Measurements from ENCODE around the gene ALK.

ALK gene

DNA sequence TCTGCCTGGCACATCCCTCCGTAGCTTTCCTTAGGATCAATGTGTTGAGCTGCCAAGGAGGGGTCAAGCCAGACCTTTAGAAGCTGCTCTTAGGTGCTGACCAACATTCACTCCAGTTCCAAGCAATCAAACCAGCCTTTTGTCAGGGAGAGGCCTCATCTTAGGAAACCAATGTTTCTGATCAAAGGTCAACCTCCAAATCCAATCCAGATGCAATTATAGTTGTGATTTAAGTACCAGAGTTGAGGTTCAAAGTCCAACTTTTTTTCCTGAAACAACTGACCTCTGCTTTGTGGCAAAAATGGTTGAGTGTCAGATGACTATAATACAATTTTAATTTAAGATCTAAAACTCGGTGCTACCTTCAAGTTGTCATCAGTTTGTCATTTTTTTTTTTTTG, 303.4 kb downstream of the ALK start:
- no peak overlapping the region for H3K4me3 ChIP-seq (ENCODE audit: low read length)
- no peaks in the 10 kb centered on the region for H3K9me3 ChIP-seq (ENCODE audit: control insufficient read depth, low read length)
- H3K27me3 ChIP-seq (replicated peaks; ENCODE audit: control insufficient read depth, insufficient read depth, low read length), result no peaks in the 10 kb centered on the region
- no peaks in the 10 kb centered on the region for H3K36me3 ChIP-seq (ENCODE audit: control insufficient read depth, insufficient read depth, low read length, severe bottlenecking)
- H3K4me1 ChIP-seq (ENCODE audit: control insufficient read depth, insufficient read depth, low read length), result peaks cover 9% of the 10 kb centered on the region
- no peak overlapping the region for H3K9ac ChIP-seq (ENCODE audit: low read length)
- DNase-seq (ENCODE audit: low read depth), result no peak

DNA sequence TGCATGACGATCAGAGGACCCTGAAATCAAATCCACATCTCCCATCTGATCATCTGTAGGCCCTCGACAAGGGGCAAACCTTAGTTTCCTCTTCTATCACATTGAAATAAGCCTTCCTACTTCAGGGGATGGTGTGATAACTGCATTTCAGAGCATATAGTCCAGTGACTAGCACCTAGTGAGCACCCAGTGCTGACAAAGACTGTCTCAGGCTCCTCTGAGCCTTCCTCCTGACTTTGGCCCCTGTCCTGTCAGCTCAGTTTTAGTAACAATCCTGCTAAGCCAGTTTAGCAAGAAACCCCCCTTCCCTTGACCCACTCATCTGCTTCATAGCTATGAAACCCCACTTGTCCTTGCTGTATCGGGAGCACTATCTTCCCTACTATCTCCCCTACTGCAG, 304.0 kb downstream of the ALK start:
- Histone ChIP-seq H3K27me3 (replicated peaks; ENCODE audit: control insufficient read depth, insufficient read depth, low read length) (no peaks in the 10 kb centered on the region), H3K9ac (ENCODE audit: low read length) (no peak overlapping the region), H3K9me3 (ENCODE audit: control insufficient read depth, low read length) (no peaks in the 10 kb centered on the region), H3K36me3 (ENCODE audit: control insufficient read depth, insufficient read depth, low read length, severe bottlenecking) (no peaks in the 10 kb centered on the region), H3K4me1 (ENCODE audit: control insufficient read depth, insufficient read depth, low read length) (peaks cover 9% of the 10 kb centered on the region), H3K4me3 (ENCODE audit: low read length) (no peak overlapping the region)
- DNase-seq (ENCODE audit: low read depth), result no peak

DNA sequence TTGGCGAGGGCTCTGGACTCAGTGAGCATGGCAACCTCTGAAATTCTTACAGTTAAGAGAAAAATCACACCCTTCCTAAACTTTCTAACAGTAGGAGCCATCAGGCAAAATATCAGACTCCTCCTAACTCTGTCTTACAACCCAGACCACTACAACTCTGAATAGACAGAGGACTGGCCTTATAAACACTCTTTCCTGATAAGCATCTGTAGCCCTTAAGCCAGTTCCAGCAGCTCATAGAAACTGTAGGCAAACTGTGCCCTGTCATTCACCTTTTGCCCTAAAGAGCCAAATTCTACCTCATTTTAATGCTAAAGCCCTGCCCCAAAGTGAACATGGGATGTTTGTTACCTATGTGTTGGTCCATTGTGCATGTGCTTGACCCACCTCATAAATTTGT, 304.8 kb downstream of the ALK start:
- peaks cover 8% of the 10 kb centered on the region for H3K4me1 ChIP-seq (ENCODE audit: control insufficient read depth, insufficient read depth, low read length)
- H3K4me3 ChIP-seq (ENCODE audit: low read length), result no peak overlapping the region
- no peak for DNase-seq (ENCODE audit: low read depth)
- H3K9me3 ChIP-seq (ENCODE audit: control insufficient read depth, low read length), result no peaks in the 10 kb centered on the region
- no peak overlapping the region for H3K9ac ChIP-seq (ENCODE audit: low read length)
- no peaks in the 10 kb centered on the region for H3K27me3 ChIP-seq (replicated peaks; ENCODE audit: control insufficient read depth, insufficient read depth, low read length)
- H3K36me3 ChIP-seq (ENCODE audit: control insufficient read depth, insufficient read depth, low read length, severe bottlenecking), result no peaks in the 10 kb centered on the region

DNA sequence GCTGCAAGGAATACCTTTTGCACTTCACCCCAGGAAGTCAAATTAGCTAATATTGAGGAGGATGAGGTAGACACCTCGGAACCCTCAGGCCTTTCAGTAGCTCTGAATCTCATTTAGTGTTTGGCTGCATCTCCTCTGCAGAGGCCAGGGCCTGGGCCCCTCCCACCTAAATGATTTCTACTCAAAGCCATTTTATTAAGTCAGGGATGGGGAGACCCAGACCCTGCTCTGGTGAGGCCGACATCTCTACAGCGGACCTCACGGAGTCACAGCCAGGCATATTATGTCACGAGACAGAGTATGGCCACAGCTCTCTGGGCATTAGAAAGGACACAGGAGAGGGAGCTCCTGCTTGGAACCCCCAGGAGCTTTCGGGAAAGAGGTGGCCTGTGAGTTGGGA, 305.5 kb downstream of the ALK start:
- H3K9ac ChIP-seq (ENCODE audit: low read length), result no peak overlapping the region
- H3K9me3 ChIP-seq (ENCODE audit: control insufficient read depth, low read length), result no peaks in the 10 kb centered on the region
- no peak for DNase-seq (ENCODE audit: low read depth)
- H3K4me3 ChIP-seq (ENCODE audit: low read length), result no peak overlapping the region
- no peaks in the 10 kb centered on the region for H3K36me3 ChIP-seq (ENCODE audit: control insufficient read depth, insufficient read depth, low read length, severe bottlenecking)
- H3K27me3 ChIP-seq (replicated peaks; ENCODE audit: control insufficient read depth, insufficient read depth, low read length), result no peaks in the 10 kb centered on the region
- H3K4me1 ChIP-seq (ENCODE audit: control insufficient read depth, insufficient read depth, low read length), result peaks cover 3% of the 10 kb centered on the region

DNA sequence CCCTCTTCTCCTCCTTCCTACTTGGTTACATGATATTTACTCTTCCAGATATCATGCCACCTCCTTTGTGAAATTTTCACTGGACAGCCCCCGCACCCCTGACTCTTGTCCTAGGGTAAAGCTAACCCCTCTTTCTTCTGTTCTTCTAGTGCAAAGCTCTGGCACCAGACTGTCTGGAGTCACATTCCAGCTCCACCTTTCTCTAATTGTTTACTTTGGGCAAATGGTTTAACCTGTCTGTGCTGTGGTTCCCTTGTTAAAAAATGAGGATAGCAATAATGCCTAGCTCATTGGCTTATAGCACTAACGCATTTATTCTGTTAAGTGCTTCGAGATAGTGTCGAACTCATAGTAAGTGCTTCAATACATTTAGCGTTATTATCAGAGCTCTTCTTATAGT, 306.2 kb downstream of the ALK start:
- Histone ChIP-seq H3K27me3 (replicated peaks; ENCODE audit: control insufficient read depth, insufficient read depth, low read length) (no peaks in the 10 kb centered on the region), H3K4me1 (ENCODE audit: control insufficient read depth, insufficient read depth, low read length) (peaks cover 10% of the 10 kb centered on the region), H3K36me3 (ENCODE audit: control insufficient read depth, insufficient read depth, low read length, severe bottlenecking) (no peaks in the 10 kb centered on the region), H3K9me3 (ENCODE audit: control insufficient read depth, low read length) (no peaks in the 10 kb centered on the region), H3K9ac (ENCODE audit: low read length) (no peak overlapping the region), H3K4me3 (ENCODE audit: low read length) (no peak overlapping the region)
- no peak for DNase-seq (ENCODE audit: low read depth)

DNA sequence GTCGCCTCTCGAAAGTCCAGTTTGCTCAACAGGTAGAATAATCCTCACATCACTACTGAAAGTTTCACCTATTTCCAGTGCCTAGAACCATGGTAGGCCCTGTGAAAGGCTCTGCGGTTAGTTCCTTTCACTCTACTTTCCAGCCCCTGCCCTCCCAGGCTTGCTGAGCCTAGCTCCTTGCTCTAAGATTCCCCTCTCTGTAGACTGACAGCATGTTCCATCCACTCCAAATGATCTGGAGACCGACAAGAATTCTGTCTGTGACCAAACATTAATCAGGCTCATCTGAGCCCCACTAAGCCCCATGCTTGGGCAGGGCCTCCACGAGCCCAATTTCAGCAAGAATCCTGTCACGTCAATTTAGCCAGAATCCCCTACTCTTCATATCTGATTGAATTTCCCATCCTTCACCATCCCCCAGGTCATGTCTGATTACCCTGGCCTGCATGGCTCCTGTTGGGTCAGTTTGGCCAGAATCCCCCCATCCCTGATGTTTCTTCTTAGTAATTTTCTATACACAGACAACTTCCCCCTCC, 307.0 kb downstream of the ALK start:
- Histone ChIP-seq H3K4me1 (ENCODE audit: control insufficient read depth, insufficient read depth, low read length) (peaks cover 18% of the 10 kb centered on the region), H3K4me3 (ENCODE audit: low read length) (no peak overlapping the region), H3K27me3 (replicated peaks; ENCODE audit: control insufficient read depth, insufficient read depth, low read length) (no peaks in the 10 kb centered on the region), H3K36me3 (ENCODE audit: control insufficient read depth, insufficient read depth, low read length, severe bottlenecking) (no peaks in the 10 kb centered on the region), H3K9me3 (ENCODE audit: control insufficient read depth, low read length) (no peaks in the 10 kb centered on the region), H3K9ac (ENCODE audit: low read length) (no peak overlapping the region)
- no peak for DNase-seq (ENCODE audit: low read depth)

DNA sequence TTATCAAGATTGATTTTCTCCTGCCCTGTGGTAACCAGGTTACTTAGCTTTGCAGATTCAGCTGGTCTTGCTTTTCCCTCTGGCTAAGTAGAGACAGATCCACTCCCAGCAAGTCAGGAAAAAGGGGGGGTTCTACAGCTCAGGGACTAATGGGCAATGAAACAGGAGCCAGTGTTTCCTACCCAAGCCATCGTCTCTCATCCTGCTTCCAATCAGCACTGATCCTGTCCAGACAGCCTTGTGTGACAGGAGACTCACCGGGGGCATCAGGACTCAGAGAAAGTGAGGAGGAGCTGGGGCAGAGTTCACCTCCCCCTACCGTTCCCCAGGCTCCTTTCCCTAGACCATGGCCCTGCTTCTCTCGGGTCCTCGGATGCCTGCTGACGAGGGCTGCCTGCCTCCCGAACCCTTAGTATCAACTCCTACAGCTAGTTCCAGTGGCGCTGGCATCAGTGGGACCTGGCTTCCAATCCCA, 307.6 kb downstream of the ALK start:
- no peaks in the 10 kb centered on the region for H3K27me3 ChIP-seq (replicated peaks; ENCODE audit: control insufficient read depth, insufficient read depth, low read length)
- H3K4me3 ChIP-seq (ENCODE audit: low read length), result no peak overlapping the region
- no peak for DNase-seq (ENCODE audit: low read depth)
- peaks cover 18% of the 10 kb centered on the region for H3K4me1 ChIP-seq (ENCODE audit: control insufficient read depth, insufficient read depth, low read length)
- H3K36me3 ChIP-seq (ENCODE audit: control insufficient read depth, insufficient read depth, low read length, severe bottlenecking), result no peaks in the 10 kb centered on the region
- H3K9me3 ChIP-seq (ENCODE audit: control insufficient read depth, low read length), result no peaks in the 10 kb centered on the region
- H3K9ac ChIP-seq (ENCODE audit: low read length), result no peak overlapping the region

DNA sequence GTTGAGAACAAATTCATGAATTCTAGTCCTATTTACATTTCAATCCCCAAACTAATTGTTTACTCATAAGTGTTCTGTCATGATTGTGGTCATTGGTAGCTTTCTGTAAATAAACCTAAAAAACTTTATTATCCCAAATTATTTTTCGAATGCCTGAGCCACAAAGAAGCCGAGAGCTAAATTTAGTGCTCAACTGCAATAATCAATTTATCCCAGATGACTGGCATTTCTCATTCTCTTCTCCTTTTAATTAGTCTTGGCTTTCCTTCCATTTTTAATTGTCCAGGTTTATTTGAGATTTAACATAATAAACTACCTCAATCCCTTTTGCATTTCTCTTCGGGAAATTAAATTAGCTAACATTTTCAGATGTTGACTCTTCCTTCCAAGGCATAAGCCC, 308.3 kb downstream of the ALK start:
- Histone ChIP-seq H3K36me3 (ENCODE audit: control insufficient read depth, insufficient read depth, low read length, severe bottlenecking) (no peaks in the 10 kb centered on the region), H3K9ac (ENCODE audit: low read length) (no peak overlapping the region), H3K27me3 (replicated peaks; ENCODE audit: control insufficient read depth, insufficient read depth, low read length) (no peaks in the 10 kb centered on the region), H3K4me3 (ENCODE audit: low read length) (no peak overlapping the region), H3K4me1 (ENCODE audit: control insufficient read depth, insufficient read depth, low read length) (peaks cover 18% of the 10 kb centered on the region), H3K9me3 (ENCODE audit: control insufficient read depth, low read length) (no peaks in the 10 kb centered on the region)
- no peak for DNase-seq (ENCODE audit: low read depth)

DNA sequence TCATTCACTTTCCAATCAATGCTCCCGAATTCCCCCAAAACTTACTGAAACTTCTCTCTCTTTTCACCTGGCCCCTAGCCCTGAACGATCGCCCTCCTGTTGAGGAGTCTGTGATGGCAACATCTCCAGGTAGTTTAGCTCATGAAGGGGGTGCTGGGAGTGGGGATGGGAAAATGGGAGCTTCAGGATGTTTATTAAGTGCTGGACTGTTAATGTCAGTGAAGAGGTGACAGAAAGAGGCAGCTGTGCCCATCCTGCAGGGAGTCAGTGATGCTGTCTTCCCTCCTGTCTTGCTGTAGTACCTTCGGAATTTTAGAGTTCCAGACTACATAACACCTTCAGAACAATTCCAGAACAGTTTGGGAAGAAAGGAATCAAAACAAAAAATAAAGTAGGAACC, 308.8 kb downstream of the ALK start:
- no peak for DNase-seq (ENCODE audit: low read depth)

DNA sequence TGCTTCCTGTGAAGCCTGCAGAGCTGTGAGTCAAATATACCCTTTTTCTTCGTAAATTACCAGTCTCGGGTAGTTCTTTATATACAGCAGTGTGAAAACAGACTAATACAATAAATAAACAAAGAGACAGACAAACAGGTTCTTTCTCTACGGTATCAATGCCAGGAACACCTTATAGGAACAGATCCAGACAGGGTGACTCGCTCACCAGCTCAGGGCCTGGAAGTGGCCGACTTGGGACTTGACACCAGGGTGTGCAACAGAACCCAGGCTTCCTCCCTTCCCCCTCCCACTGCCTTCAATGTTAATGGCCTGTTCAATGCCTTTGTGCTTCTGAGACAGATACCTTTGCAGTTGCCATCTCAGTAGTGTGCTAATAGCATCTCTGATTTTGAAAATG, 309.5 kb downstream of the ALK start:
- DNase-seq (ENCODE audit: low read depth), result no peak
- no peak overlapping the region for H3K4me3 ChIP-seq (ENCODE audit: low read length)
- H3K27me3 ChIP-seq (replicated peaks; ENCODE audit: control insufficient read depth, insufficient read depth, low read length), result no peaks in the 10 kb centered on the region
- H3K36me3 ChIP-seq (ENCODE audit: control insufficient read depth, insufficient read depth, low read length, severe bottlenecking), result no peaks in the 10 kb centered on the region
- no peak overlapping the region for H3K9ac ChIP-seq (ENCODE audit: low read length)
- H3K9me3 ChIP-seq (ENCODE audit: control insufficient read depth, low read length), result no peaks in the 10 kb centered on the region
- peaks cover 21% of the 10 kb centered on the region for H3K4me1 ChIP-seq (ENCODE audit: control insufficient read depth, insufficient read depth, low read length)

More for the DNA sequence above, 308.8 kb downstream of the ALK start:
- Histone ChIP-seq H3K27me3 (replicated peaks; ENCODE audit: control insufficient read depth, insufficient read depth, low read length) (no peaks in the 10 kb centered on the region), H3K9ac (ENCODE audit: low read length) (no peak overlapping the region), H3K9me3 (ENCODE audit: control insufficient read depth, low read length) (no peaks in the 10 kb centered on the region), H3K36me3 (ENCODE audit: control insufficient read depth, insufficient read depth, low read length, severe bottlenecking) (no peaks in the 10 kb centered on the region), H3K4me3 (ENCODE audit: low read length) (no peak overlapping the region), H3K4me1 (ENCODE audit: control insufficient read depth, insufficient read depth, low read length) (peaks cover 18% of the 10 kb centered on the region)

DNA sequence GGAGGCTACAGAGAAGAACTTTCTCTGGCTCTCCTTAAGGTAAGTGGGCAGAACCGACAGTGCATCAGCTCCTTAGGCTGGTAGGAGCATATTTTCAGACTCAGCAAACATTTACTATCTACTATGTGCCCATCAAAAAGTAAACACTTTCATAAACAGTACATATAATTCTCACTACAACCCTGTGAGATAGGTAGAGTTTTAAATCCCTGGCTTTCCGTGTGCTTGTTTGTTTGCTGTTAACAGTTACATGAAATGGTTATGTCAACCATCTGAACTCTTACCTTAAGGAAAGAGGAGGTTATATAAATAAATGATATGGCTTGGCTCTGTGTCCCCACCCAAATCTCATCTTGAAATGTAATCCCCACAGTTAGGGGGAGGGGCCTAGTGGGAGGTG, 310.1 kb downstream of the ALK start:
- H3K4me1 ChIP-seq (ENCODE audit: control insufficient read depth, insufficient read depth, low read length), result peaks cover 26% of the 10 kb centered on the region
- H3K36me3 ChIP-seq (ENCODE audit: control insufficient read depth, insufficient read depth, low read length, severe bottlenecking), result no peaks in the 10 kb centered on the region
- no peak for DNase-seq (ENCODE audit: low read depth)
- H3K9me3 ChIP-seq (ENCODE audit: control insufficient read depth, low read length), result no peaks in the 10 kb centered on the region
- no peak overlapping the region for H3K9ac ChIP-seq (ENCODE audit: low read length)
- H3K27me3 ChIP-seq (replicated peaks; ENCODE audit: control insufficient read depth, insufficient read depth, low read length), result no peaks in the 10 kb centered on the region
- H3K4me3 ChIP-seq (ENCODE audit: low read length), result no peak overlapping the region

DNA sequence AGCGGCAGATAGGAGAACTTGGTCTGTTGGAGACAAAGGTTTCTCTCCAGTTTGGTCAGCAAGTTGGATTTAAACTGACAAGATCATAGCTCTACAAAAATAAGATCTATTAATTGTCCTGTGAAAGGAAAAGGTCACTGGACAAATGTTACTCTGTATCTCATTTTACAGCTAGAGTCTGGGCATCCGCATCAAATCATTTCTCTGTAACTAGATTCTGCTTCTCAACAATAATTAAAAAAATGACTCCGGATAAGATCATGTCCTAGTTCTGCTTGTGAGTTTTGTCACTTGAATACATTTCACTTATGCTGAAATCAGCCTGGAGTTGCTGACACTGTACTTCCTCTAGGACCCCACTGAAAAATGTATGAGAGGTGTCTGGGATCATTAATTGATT, 310.8 kb downstream of the ALK start:
- H3K27me3 ChIP-seq (replicated peaks; ENCODE audit: control insufficient read depth, insufficient read depth, low read length), result no peaks in the 10 kb centered on the region
- no peaks in the 10 kb centered on the region for H3K36me3 ChIP-seq (ENCODE audit: control insufficient read depth, insufficient read depth, low read length, severe bottlenecking)
- H3K9me3 ChIP-seq (ENCODE audit: control insufficient read depth, low read length), result no peaks in the 10 kb centered on the region
- peaks cover 33% of the 10 kb centered on the region for H3K4me1 ChIP-seq (ENCODE audit: control insufficient read depth, insufficient read depth, low read length)
- DNase-seq (ENCODE audit: low read depth), result no peak
- H3K9ac ChIP-seq (ENCODE audit: low read length), result peak overlapping the region; percentile 41
- peak overlapping the region; percentile 25 for H3K4me3 ChIP-seq (ENCODE audit: low read length)

Data from adipocyte (in vitro differentiated cells).